ENCODE results near the gene FAM83E. TPM values are rescaled to one million over a fixed set of nuclear protein-coding genes. Genes with fewer than 3 reads are reported as not detected.
"Not testable (repeated sequence)": the region's sequence is repeated elsewhere in the genome, so short reads cannot be mapped to it uniquely, and the experiment has no call there.

Gene FAM83E
- total RNA-seq, 1 donor from 2014 or later, result 12.7 TPM

GRCh38 chr19:48641850-48642249 is 27.0 kb upstream of the FAM83E start:
- no peak for DNase-seq (ENCODE audit: low spot score)

GRCh38 chr19:48639483-48640375 is 24.9 kb upstream of the FAM83E start:
- no peak for DNase-seq (ENCODE audit: low spot score)

GRCh38 chr19:48638831-48639381 is 24.0 kb upstream of the FAM83E start:
- peak; percentile 51 for DNase-seq (ENCODE audit: low spot score)

- peak; percentile 92 for DNase-seq (ENCODE audit: low spot score)
Measured at GRCh38 chr19:48637948-48638830, 23.3 kb upstream of the FAM83E start.

GRCh38 chr19:48637449-48637947 is 22.6 kb upstream of the FAM83E start:
- DNase-seq (ENCODE audit: low spot score), result peak; percentile 100

- DNase-seq (ENCODE audit: low spot score), result peak; percentile 78
Measured at GRCh38 chr19:48636859-48637448, 22.1 kb upstream of the FAM83E start, which contains the start of gene DBP. Gene DBP, minus strand, starts transcription at chr19:48637379. Its CDS starts 385 bp downstream, at chr19:48636994.

GRCh38 chr19:48635966-48636858 is 21.3 kb upstream of the FAM83E start:
- peak; percentile 77 for DNase-seq (ENCODE audit: low spot score)

- peak; percentile 82 for DNase-seq (ENCODE audit: low spot score)
Measured at GRCh38 chr19:48635263-48635965, 20.5 kb upstream of the FAM83E start.

GRCh38 chr19:48634424-48635262 is 19.8 kb upstream of the FAM83E start:
- peak; percentile 98 for DNase-seq (ENCODE audit: low spot score)

- DNase-seq (ENCODE audit: low spot score), result no peak
Measured at GRCh38 chr19:48634036-48634342, 19.1 kb upstream of the FAM83E start.

- peak; percentile 61 for DNase-seq (ENCODE audit: low spot score)
Measured at GRCh38 chr19:48633148-48634035, 18.5 kb upstream of the FAM83E start.

GRCh38 chr19:48632692-48633147 is 17.8 kb upstream of the FAM83E start:
- DNase-seq (ENCODE audit: low spot score), result no peak

- DNase-seq (ENCODE audit: low spot score), result not testable (repeated sequence)
Measured at GRCh38 chr19:48632286-48632685, 17.4 kb upstream of the FAM83E start.

GRCh38 chr19:48631225-48631624 is 16.3 kb upstream of the FAM83E start:
- DNase-seq (ENCODE audit: low spot score), result no peak

- peak; percentile 71 for DNase-seq (ENCODE audit: low spot score)
Measured at GRCh38 chr19:48630296-48631063, 15.6 kb upstream of the FAM83E start.

- DNase-seq (ENCODE audit: low spot score), result peak; percentile 72
Measured at GRCh38 chr19:48629599-48630295, 14.9 kb upstream of the FAM83E start.

- no peak for DNase-seq (ENCODE audit: low spot score)
Measured at GRCh38 chr19:48629297-48629598, 14.4 kb upstream of the FAM83E start.

Measured in ureter (tissue), 1 donor.